ENCODE measurements around the gene EIF4H.

DNA sequence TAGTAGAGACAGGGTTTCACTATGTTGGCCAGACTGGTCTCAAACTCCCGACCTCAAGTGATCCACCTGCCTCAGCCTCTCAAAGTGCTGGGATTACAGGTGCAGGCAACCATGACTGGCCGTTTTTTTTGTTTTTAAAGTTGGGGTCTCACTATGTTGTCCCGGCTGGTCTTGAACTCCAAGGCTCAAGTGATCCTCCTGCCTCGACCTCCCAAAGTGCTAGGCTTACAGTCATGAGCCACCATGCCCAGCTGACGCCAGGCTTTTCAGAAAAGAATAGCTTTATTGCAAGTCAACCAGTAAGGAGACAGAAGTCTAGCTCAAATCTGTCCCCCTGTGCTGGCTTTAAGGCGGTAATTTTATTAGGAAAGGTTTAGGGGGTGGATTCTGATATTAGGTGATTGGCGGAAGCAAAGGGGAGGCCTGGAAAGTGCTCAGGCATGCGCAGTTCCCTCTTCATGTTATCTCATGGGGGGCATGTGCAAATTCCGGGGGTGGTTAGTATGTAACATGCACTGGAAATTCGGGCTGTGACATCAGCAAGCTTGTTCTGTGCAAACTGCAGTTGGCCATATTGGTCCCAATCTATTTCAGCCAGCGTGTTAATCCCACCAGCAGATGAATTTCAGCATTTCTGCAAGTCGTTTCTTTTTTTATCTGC, 47.8 kb upstream of the EIF4H start:
- TF ChIP-seq, protein P1, sequence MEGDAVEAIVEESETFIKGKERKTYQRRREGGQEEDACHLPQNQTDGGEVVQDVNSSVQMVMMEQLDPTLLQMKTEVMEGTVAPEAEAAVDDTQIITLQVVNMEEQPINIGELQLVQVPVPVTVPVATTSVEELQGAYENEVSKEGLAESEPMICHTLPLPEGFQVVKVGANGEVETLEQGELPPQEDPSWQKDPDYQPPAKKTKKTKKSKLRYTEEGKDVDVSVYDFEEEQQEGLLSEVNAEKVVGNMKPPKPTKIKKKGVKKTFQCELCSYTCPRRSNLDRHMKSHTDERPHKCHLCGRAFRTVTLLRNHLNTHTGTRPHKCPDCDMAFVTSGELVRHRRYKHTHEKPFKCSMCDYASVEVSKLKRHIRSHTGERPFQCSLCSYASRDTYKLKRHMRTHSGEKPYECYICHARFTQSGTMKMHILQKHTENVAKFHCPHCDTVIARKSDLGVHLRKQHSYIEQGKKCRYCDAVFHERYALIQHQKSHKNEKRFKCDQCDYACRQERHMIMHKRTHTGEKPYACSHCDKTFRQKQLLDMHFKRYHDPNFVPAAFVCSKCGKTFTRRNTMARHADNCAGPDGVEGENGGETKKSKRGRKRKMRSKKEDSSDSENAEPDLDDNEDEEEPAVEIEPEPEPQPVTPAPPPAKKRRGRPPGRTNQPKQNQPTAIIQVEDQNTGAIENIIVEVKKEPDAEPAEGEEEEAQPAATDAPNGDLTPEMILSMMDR (IDR thresholded peaks at IDR 0.05) = no peak
- no peak for TF ChIP-seq ZFX (IDR thresholded peaks at IDR 0.05; ENCODE audit: borderline replicate concordance)
